PC-3 (cell line): ENCODE results near the gene REXO4. TPM values are rescaled to one million over a fixed set of nuclear protein-coding genes. Genes with fewer than 3 reads are reported as not detected.
"Not testable (repeated sequence)": the region's sequence is repeated elsewhere in the genome, so short reads cannot be mapped to it uniquely, and the experiment has no call there.

Experiments used
- ATAC-seq: fragments of 200-7000 bp; cut with Tn5 transposase; 2 replicates; pipeline ENCODE4 v1.9.1; 2020; ENCODE audit warnings: mild to moderate bottlenecking, moderate library complexity
- BruUV-seq: library from RNA; stranded (reverse); fragments of 400-500 nt; replicated peaks from 2 replicates; lab custom pipeline; 2021; lab: Mats Ljungman, UMichigan
- CTCF ChIA-PET: fragments of 300-600 bp; sonication (Branson Sonifier 250); formaldehyde crosslinking; loops from one replicate; lab custom pipeline; 2022; ENCODE audit warnings: antibody characterized with exemption; lab: Charles Lee
- POLR2A ChIA-PET: fragments of 300-600 bp; sonication (Branson Sonifier 250); formaldehyde crosslinking; loops from one replicate; lab custom pipeline; 2022; ENCODE audit warnings: antibody characterized with exemption; ENCODE audit not compliant: unreplicated experiment; lab: Charles Lee
- DNase-seq: peaks from one replicate; pipeline ENCODE4 v3.0.0-alpha.2; 2015
- H2AFZ ChIP-seq: fragments of 300-600 bp; sonication (generic); 2 replicates; pipeline ENCODE4 v1.6.0; 2016; ENCODE audit warnings: antibody characterized with exemption, low read length
- H3F3A ChIP-seq: fragments of 300-600 bp; sonication (generic); one replicate; pipeline ENCODE4 v1.6.0; 2017; ENCODE audit warnings: antibody characterized with exemption, low read length, control low read depth, mild to moderate bottlenecking; ENCODE audit not compliant: unreplicated experiment
- H3K27ac ChIP-seq: fragments of 300-600 bp; sonication (generic); 2 replicates; pipeline ENCODE4 v1.5.1; 2016; ENCODE audit warnings: mild to moderate bottlenecking, low read length
- H3K27me3 ChIP-seq: fragments of 300-600 bp; sonication (generic); 2 replicates; pipeline ENCODE4 v1.6.1; 2016; ENCODE audit warnings: low read length, mixed read lengths
- H3K36me3 ChIP-seq: fragments of 300-600 bp; sonication (generic); 2 replicates; pipeline ENCODE4 v1.6.1; 2016; ENCODE audit warnings: low read depth, mixed run types, low read length, mixed read lengths
- H3K4me1 ChIP-seq: fragments of 300-600 bp; sonication (generic); 2 replicates; pipeline ENCODE4 v1.5.1; 2016; ENCODE audit warnings: low read length; ENCODE audit not compliant: insufficient read depth
- H3K4me2 ChIP-seq: fragments of 300-600 bp; sonication (generic); 2 replicates; pipeline ENCODE4 v1.6.0; 2016; ENCODE audit warnings: low read length
- H3K4me3 ChIP-seq: fragments of 300-600 bp; sonication (generic); 2 replicates; pipeline ENCODE4 v1.5.1; 2016; ENCODE audit warnings: mild to moderate bottlenecking, low read length, mixed read lengths
- H3K79me2 ChIP-seq: fragments of 300-600 bp; sonication (generic); 2 replicates; pipeline ENCODE4 v1.6.1; 2017; ENCODE audit warnings: low read length, mixed read lengths
- H3K9ac ChIP-seq: fragments of 300-600 bp; sonication (generic); 2 replicates; pipeline ENCODE4 v1.6.0; 2016; ENCODE audit warnings: mild to moderate bottlenecking, low read length
- H3K9me2 ChIP-seq: fragments of 300-600 bp; sonication (generic); replicated peaks from 2 replicates; pipeline ENCODE4 v1.6.1; 2016; ENCODE audit warnings: mixed run types, low read length, mixed read lengths
- H3K9me3 ChIP-seq: fragments of 300-600 bp; sonication (generic); 2 replicates; pipeline ENCODE4 v1.6.1; 2016; ENCODE audit warnings: low read length, mixed read lengths
- H4K20me1 ChIP-seq: fragments of 300-600 bp; sonication (generic); 2 replicates; pipeline ENCODE4 v1.6.1; 2016; ENCODE audit warnings: low read length, mixed read lengths
- EZH2 ChIP-seq: fragments of 300-600 bp; sonication (generic); IDR thresholded peaks from one replicate; pipeline ENCODE4 v1.6.1; 2017; ENCODE audit warnings: antibody characterized with exemption, mild to moderate bottlenecking, low read length; ENCODE audit not compliant: unreplicated experiment
- EZH2phosphoT487 ChIP-seq: fragments of 300-600 bp; sonication (generic); IDR thresholded peaks from 2 replicates; pipeline ENCODE4 v1.6.1; 2018; ENCODE audit warnings: mild to moderate bottlenecking, antibody characterized with exemption, low read length, borderline replicate concordance
- intact Hi-C: fragments of 100-400 bp; cut with micrococcal nuclease; formaldehyde crosslinking; loops from 2 replicates; pipeline ENCODE4 v1.9.0; 2023
- total RNA-seq: library from RNA; depleted of rRNA; stranded (reverse); fragments of >200 nt; gene quantifications from 2 replicates; pipeline ENCODE4 v1.2.3, GENCODE V29; 2014
- TF ChIP-seq, protein P1 (sequence below): fragments of 300-600 bp; sonication (generic); conservative IDR thresholded peaks from 2 replicates; pipeline ENCODE4 v1.5.1; 2017; ENCODE audit warnings: antibody characterized with exemption, low read depth, mild to moderate bottlenecking, low read length

The REXO4 gene
- total RNA-seq, 1 experiment from 2014 or later = 34.1 TPM

DNA sequence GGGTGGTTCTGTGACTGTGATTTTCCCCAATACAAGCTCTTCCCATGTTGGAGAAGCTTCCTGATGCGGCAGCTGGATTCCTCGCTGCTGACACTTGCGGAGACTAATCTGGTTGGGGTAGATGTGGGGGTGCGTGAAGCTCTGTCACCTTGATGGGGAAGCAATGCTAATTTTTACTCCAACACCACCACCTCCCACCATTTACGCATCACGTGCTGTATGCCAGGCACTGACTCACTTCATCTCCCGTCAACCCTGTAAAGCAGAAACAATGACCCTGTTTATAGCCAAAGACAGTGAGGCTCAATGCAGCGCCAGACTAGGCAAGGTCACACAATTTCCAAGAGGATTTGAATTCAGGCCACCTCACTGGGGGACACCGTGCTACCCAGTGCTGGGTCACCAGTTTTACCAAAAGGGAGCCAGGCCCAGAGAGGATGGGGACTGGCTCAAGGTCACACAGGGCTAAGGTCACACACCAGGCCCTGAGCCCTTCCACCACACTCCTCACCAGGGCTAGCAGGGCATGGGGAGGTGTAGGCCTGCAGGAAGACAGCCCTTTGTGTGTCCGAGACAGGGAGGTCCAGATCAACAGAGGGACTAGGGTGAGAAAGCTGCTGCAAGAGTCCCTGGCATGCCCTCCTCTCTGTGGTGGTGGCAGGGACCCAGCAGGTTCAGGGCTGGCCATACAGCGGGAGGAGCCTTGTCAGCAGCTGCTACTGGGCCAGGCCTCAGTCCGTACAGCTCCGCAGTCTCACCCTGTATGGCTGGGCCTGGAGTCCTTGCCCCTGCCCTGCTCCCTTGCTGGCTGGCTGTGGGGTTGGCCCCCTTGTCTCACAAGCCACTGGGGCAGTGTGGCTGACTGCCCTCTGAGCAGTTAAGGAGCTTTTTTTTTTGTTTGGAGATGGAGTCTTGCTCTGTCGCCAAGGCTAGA, 38.4 kb downstream of the REXO4 start:
- no peak overlapping the region for H3K4me2 ChIP-seq
- no peak for ATAC-seq
- ChIA-PET POLR2A (no interaction called here), CTCF (no interaction called here)
- H2AFZ ChIP-seq = no peak overlapping the region
- no peak overlapping the region for H3K27ac ChIP-seq
- H3F3A ChIP-seq = no peaks in the 10 kb centered on the region
- H3K9me3 ChIP-seq = no peaks in the 10 kb centered on the region
- no peaks in the 10 kb centered on the region for H3K27me3 ChIP-seq
- intact Hi-C loops = no loop called here
- H3K9me2 ChIP-seq = no peaks in the 10 kb centered on the region
- H3K4me3 ChIP-seq = no peak overlapping the region
- no peak for TF ChIP-seq EZH2phosphoT487
- TF ChIP-seq, protein P1, sequence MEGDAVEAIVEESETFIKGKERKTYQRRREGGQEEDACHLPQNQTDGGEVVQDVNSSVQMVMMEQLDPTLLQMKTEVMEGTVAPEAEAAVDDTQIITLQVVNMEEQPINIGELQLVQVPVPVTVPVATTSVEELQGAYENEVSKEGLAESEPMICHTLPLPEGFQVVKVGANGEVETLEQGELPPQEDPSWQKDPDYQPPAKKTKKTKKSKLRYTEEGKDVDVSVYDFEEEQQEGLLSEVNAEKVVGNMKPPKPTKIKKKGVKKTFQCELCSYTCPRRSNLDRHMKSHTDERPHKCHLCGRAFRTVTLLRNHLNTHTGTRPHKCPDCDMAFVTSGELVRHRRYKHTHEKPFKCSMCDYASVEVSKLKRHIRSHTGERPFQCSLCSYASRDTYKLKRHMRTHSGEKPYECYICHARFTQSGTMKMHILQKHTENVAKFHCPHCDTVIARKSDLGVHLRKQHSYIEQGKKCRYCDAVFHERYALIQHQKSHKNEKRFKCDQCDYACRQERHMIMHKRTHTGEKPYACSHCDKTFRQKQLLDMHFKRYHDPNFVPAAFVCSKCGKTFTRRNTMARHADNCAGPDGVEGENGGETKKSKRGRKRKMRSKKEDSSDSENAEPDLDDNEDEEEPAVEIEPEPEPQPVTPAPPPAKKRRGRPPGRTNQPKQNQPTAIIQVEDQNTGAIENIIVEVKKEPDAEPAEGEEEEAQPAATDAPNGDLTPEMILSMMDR = no peak
- no peak for TF ChIP-seq EZH2
- 0 out of 2 replicates have a peak, but pooled peaks cover 3% of the 10 kb centered on the region for H4K20me1 ChIP-seq
- no peak for DNase-seq
- peaks cover 13% of the 10 kb centered on the region for H3K79me2 ChIP-seq
- no peak overlapping the region for H3K9ac ChIP-seq
- H3K36me3 ChIP-seq = no peaks in the 10 kb centered on the region
- no TSS peak for BruUV-seq
- peaks cover 7% of the 10 kb centered on the region; the same call in 1 of the 2 replicates for H3K4me1 ChIP-seq

DNA sequence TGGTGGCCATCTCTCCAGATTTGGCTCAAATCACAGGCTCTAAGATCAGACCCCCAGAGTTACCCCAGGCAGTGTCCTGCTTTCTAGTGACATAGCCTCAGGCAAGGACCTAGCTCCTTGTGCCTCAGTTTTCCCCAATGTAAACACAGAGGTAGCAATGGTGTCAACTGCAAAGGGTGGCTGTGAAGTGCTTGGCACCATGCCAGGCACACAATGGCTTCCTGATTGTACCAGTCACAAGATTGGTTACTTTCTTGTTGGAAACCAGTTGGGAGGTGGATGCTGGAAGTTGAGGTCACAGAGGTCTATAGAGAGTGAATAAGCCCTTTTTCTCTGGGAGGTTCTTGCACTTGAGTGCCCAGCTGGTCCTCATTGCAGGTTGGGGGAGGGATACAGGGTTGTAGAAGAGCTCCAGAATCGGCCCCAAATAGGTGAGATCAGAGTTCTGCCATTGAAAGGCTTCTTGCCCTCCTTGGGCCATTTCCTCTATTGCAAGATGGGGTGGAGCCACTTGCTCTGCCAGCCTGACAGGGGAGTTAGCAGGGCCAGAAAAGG, 39.3 kb downstream of the REXO4 start:
- ATAC-seq (no peak), DNase-seq (no peak)
- H3K27ac ChIP-seq = no peak overlapping the region
- H3K27me3 ChIP-seq = no peaks in the 10 kb centered on the region
- H3K36me3 ChIP-seq = no peaks in the 10 kb centered on the region
- 0 out of 2 replicates have a peak, but pooled peaks cover 3% of the 10 kb centered on the region for H4K20me1 ChIP-seq
- ChIA-PET POLR2A (no interaction called here), CTCF (no interaction called here)
- no peaks in the 10 kb centered on the region for H3K9me3 ChIP-seq
- peaks cover 22% of the 10 kb centered on the region for H3K79me2 ChIP-seq
- no peak overlapping the region for H3K4me3 ChIP-seq
- H3F3A ChIP-seq = no peaks in the 10 kb centered on the region
- no peak overlapping the region for H3K4me2 ChIP-seq
- no TSS peak for BruUV-seq
- H3K9me2 ChIP-seq = no peaks in the 10 kb centered on the region
- H2AFZ ChIP-seq = no peak overlapping the region
- H3K4me1 ChIP-seq = peaks cover 7% of the 10 kb centered on the region; the same call in 1 of the 2 replicates
- intact Hi-C loops = no loop called here
- no peak overlapping the region for H3K9ac ChIP-seq
- no peak for TF ChIP-seq EZH2

DNA sequence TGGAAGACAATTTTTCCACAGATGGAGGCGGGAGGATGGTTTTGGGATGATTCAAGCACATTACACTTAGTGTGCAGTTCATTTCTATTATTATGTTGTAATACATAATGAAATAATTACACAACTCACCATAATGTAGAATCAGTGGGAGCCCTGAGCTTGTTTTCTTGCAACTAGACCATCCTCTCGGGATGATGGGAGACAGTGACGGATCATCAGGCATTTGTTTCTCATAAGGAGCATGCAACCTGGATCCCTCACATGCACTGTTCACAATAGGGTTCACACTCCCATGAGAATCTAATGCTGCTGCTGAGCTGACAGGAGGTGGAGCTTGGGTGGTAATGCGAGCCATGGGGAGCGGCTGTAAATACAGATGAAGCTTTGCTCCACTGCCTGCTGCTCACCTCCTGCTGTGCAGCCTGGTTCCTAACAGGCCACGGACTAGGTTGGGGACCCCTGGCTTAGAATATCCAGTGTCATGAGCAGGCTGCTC, 40.0 kb downstream of the REXO4 start:
- H3K27ac ChIP-seq = no peak overlapping the region
- H2AFZ ChIP-seq = no peak overlapping the region
- H3K4me2 ChIP-seq = no peak overlapping the region
- no peaks in the 10 kb centered on the region for H3K9me2 ChIP-seq
- H3K36me3 ChIP-seq = no peaks in the 10 kb centered on the region
- peaks cover 29% of the 10 kb centered on the region for H3K79me2 ChIP-seq
- H3K9me3 ChIP-seq = no peaks in the 10 kb centered on the region
- peak; percentile 27 for DNase-seq
- H3F3A ChIP-seq = no peaks in the 10 kb centered on the region
- 0 out of 2 replicates have a peak, but pooled peaks have one; percentile 6 for ATAC-seq
- no peak overlapping the region for H3K4me3 ChIP-seq
- BruUV-seq = no TSS peak
- H3K9ac ChIP-seq = no peak overlapping the region
- TF ChIP-seq, protein P1 = no peak
- no peak for TF ChIP-seq EZH2
- no peak for TF ChIP-seq EZH2phosphoT487
- no peaks in the 10 kb centered on the region for H3K27me3 ChIP-seq
- intact Hi-C loops = no loop called here
- 0 out of 2 replicates have a peak, but pooled peaks cover 6% of the 10 kb centered on the region for H4K20me1 ChIP-seq
- ChIA-PET CTCF (no interaction called here), POLR2A (no interaction called here)
- H3K4me1 ChIP-seq = peaks cover 7% of the 10 kb centered on the region; the same call in 1 of the 2 replicates

DNA sequence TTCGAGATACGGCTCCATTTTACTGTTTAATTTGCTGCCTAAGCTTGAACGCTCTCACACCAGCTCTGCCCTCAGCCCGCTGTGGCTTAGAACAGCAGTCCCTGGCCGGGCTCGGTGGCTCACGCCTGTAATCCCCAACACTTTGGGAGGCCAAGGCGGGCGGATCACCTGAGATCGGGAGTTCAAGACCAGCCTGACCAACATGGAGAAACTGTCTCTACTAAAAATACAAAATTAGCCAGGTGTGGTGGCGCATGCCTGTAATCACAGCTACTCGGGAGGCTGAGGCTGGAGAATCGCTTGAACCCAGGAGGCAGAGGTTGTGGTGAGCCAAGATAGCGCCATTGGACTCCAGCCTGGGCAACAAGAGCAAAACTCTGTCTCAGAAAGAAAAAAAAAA, 40.5 kb downstream of the REXO4 start:
- not testable (repeated sequence) for H3K4me3 ChIP-seq
- H3K4me2 ChIP-seq = 0 out of 2 replicates have a peak overlapping the region, but pooled peaks have one; percentile 91

More for the DNA sequence above, 40.5 kb downstream of the REXO4 start:
- intact Hi-C loops, H3K27ac ChIP-seq, H3K9me3 ChIP-seq, H3K27me3 ChIP-seq, BruUV-seq, DNase-seq, H3K9me2 ChIP-seq, H3K9ac ChIP-seq, H3F3A ChIP-seq, H2AFZ ChIP-seq, CTCF ChIA-PET, ATAC-seq, H4K20me1 ChIP-seq, H3K4me1 ChIP-seq, POLR2A ChIA-PET, H3K36me3 ChIP-seq: not testable (repeated sequence)
- H3K79me2 ChIP-seq = peaks cover 34% of the 10 kb centered on the region
